Vagina (tissue), 2 donors: ENCODE data around the gene TAS2R40. TPM values are rescaled to one million over a fixed set of nuclear protein-coding genes. Genes with fewer than 3 reads are reported as not detected.

ENCODE experiments used
- DNase-seq, 2 donors: peaks; one replicate each; pipeline ENCODE4 v3.0.0-alpha.2; 2017; ENCODE audit errors: extremely low spot score in 2 of 2
- H3K27ac ChIP-seq: fragments of 200-600 bp; sonication (generic); one replicate; pipeline ENCODE4 v1.5.1; 2019
- H3K27me3 ChIP-seq: fragments of 200-600 bp; sonication (generic); one replicate; pipeline ENCODE4 v1.5.1; 2019
- H3K36me3 ChIP-seq, 2 donors: fragments of 200-600 bp; sonication (generic); one replicate each; pipeline ENCODE4 v1.5.1; 2017 to 2019
- H3K4me1 ChIP-seq: fragments of 200-600 bp; sonication (generic); one replicate; pipeline ENCODE4 v1.5.1; 2019
- H3K4me3 ChIP-seq, 2 donors: fragments of 200-600 bp; sonication (generic); 1 replicate in 1 of 2; 2 replicates in 1 of 2; pipeline ENCODE4 v1.5.1; 2016 to 2019
- H3K9me3 ChIP-seq: fragments of 200-600 bp; sonication (generic); one replicate; pipeline ENCODE4 v1.5.1; 2019
- CTCF ChIP-seq, 3 experiments: fragments of 450-650 bp in 2 of 3; fragments of 200-600 bp in 1 of 3; sonication (generic) in 1 of 3; IDR thresholded peaks; one replicate each; pipeline ENCODE4 v1.5.1; 2017 to 2019; ENCODE audit warnings: antibody characterized with exemption in 3 of 3, mild to moderate bottlenecking in 2 of 3, moderate library complexity in 2 of 3
- POLR2A ChIP-seq, 2 donors: fragments of 450-650 bp; IDR thresholded peaks; one replicate each; pipeline ENCODE4 v1.6.1; 2017; ENCODE audit warnings: antibody characterized with exemption in 2 of 2, mild to moderate bottlenecking in 2 of 2, moderate library complexity in 2 of 2
- POLR2AphosphoS5 ChIP-seq, 2 donors: sonication (generic); formaldehyde crosslinking; IDR thresholded peaks; one replicate each; pipeline ENCODE4 v1.9.0; 2017; ENCODE audit warnings: antibody characterized with exemption in 2 of 2, mild to moderate bottlenecking in 2 of 2, low read depth in 1 of 2; ENCODE audit not compliant: insufficient read depth in 1 of 2
- intact Hi-C: fragments of 100-400 bp; cut with DNase I; formaldehyde crosslinking; loops from one replicate; pipeline ENCODE4 v1.15.1; 2023
- total RNA-seq: library from RNA; depleted of rRNA; stranded (reverse); fragments of >200 nt; gene quantifications from one replicate; pipeline ENCODE4 v1.2.3, GENCODE V29; 2016

Gene TAS2R40
- total RNA-seq, 1 donor from 2014 or later = not detected

- H3K27ac ChIP-seq = no peak overlapping the region
- TF ChIP-seq POLR2AphosphoS5 (IDR thresholded peaks at IDR 0.05; ENCODE audit: insufficient read depth in 1 of 2, low read depth in 1 of 2) (no peak), CTCF (IDR thresholded peaks at IDR 0.05) (no peak), POLR2A (IDR thresholded peaks at IDR 0.05) (no peak)
- H3K4me1 ChIP-seq = no peaks in the 10 kb centered on the region
- H3K36me3 ChIP-seq = no peaks in the 10 kb centered on the region
- intact Hi-C loops = loop anchor here (10.0 kb wide), 1 partner anchor 166 kb away; no protein-coding TSS in a partner anchor
- no peaks in the 10 kb centered on the region for H3K9me3 ChIP-seq
- no peak for DNase-seq
- H3K27me3 ChIP-seq = no peaks in the 10 kb centered on the region
- no peak overlapping the region for H3K4me3 ChIP-seq
Observed at GRCh38 chr7:143248761-143249354, 27.0 kb downstream of the TAS2R40 start.

- H3K4me1 ChIP-seq = no peaks in the 10 kb centered on the region
- H3K9me3 ChIP-seq = no peaks in the 10 kb centered on the region
- no peaks in the 10 kb centered on the region for H3K36me3 ChIP-seq
- DNase-seq = no peak
- intact Hi-C loops = no loop called here
- no peak overlapping the region for H3K27ac ChIP-seq
- TF ChIP-seq POLR2A (IDR thresholded peaks at IDR 0.05) (no peak), POLR2AphosphoS5 (IDR thresholded peaks at IDR 0.05; ENCODE audit: insufficient read depth in 1 of 2, low read depth in 1 of 2) (no peak), CTCF (IDR thresholded peaks at IDR 0.05) (no peak)
- no peaks in the 10 kb centered on the region for H3K27me3 ChIP-seq
- no peak overlapping the region for H3K4me3 ChIP-seq
Observed at GRCh38 chr7:143250199-143250598, 28.4 kb downstream of the TAS2R40 start.

GRCh38 chr7:143250822-143251221 is 29.0 kb downstream of the TAS2R40 start:
- Histone ChIP-seq H3K27ac (no peak overlapping the region), H3K4me1 (no peaks in the 10 kb centered on the region), H3K27me3 (no peaks in the 10 kb centered on the region), H3K4me3 (no peak overlapping the region), H3K9me3 (no peaks in the 10 kb centered on the region), H3K36me3 (no peaks in the 10 kb centered on the region)
- intact Hi-C loops = no loop called here
- no peak for TF ChIP-seq POLR2A (IDR thresholded peaks at IDR 0.05)
- no peak for TF ChIP-seq POLR2AphosphoS5 (IDR thresholded peaks at IDR 0.05; ENCODE audit: insufficient read depth in 1 of 2, low read depth in 1 of 2)
- TF ChIP-seq CTCF (IDR thresholded peaks at IDR 0.05) = no peak
- no peak for DNase-seq

GRCh38 chr7:143252006-143252405 is 30.2 kb downstream of the TAS2R40 start:
- intact Hi-C loops = no loop called here
- H3K4me3 ChIP-seq = no peak overlapping the region
- no peaks in the 10 kb centered on the region for H3K36me3 ChIP-seq
- H3K27me3 ChIP-seq = no peaks in the 10 kb centered on the region
- DNase-seq = no peak
- TF ChIP-seq CTCF (IDR thresholded peaks at IDR 0.05) (no peak), POLR2A (IDR thresholded peaks at IDR 0.05) (no peak), POLR2AphosphoS5 (IDR thresholded peaks at IDR 0.05; ENCODE audit: insufficient read depth in 1 of 2, low read depth in 1 of 2) (no peak)
- no peaks in the 10 kb centered on the region for H3K4me1 ChIP-seq
- H3K27ac ChIP-seq = no peak overlapping the region
- no peaks in the 10 kb centered on the region for H3K9me3 ChIP-seq

GRCh38 chr7:143255564-143255963 is 33.7 kb downstream of the TAS2R40 start:
- TF ChIP-seq POLR2A (IDR thresholded peaks at IDR 0.05) (no peak), CTCF (IDR thresholded peaks at IDR 0.05) (no peak), POLR2AphosphoS5 (IDR thresholded peaks at IDR 0.05; ENCODE audit: insufficient read depth in 1 of 2, low read depth in 1 of 2) (no peak)
- Histone ChIP-seq H3K4me1 (no peaks in the 10 kb centered on the region), H3K27ac (no peak overlapping the region), H3K9me3 (no peaks in the 10 kb centered on the region), H3K27me3 (no peaks in the 10 kb centered on the region), H3K36me3 (no peaks in the 10 kb centered on the region), H3K4me3 (no peak overlapping the region)
- DNase-seq = no peak
- intact Hi-C loops = no loop called here
